Thymus (tissue), 11 donors: ENCODE measurements around the gene CITED4. TPM values are rescaled to one million over a fixed set of nuclear protein-coding genes. Genes with fewer than 3 reads are reported as not detected.

Source experiments
- DNase-seq, 9 donors: peaks; one replicate each; pipeline ENCODE4 v3.0.0-alpha.2; 2013; ENCODE audit warnings: low spot score in 9 of 9, low read depth in 6 of 9, missing footprints in 1 of 9
- H3K27ac ChIP-seq, 2 donors: one replicate each; pipeline ENCODE4 v1.5.1; 2013; ENCODE audit warnings: control low read depth in 1 of 2, low read depth in 1 of 2, low read length in 1 of 2, mild to moderate bottlenecking in 1 of 2, moderate library complexity in 1 of 2
- H3K27me3 ChIP-seq, 2 donors: one replicate each; pipeline ENCODE4 v1.5.1; 2013; ENCODE audit warnings: low read length in 1 of 2; ENCODE audit not compliant: control insufficient read depth in 2 of 2, insufficient read depth in 1 of 2
- H3K36me3 ChIP-seq, 2 donors: one replicate each; pipeline ENCODE4 v1.5.1; 2013; ENCODE audit warnings: low read length in 1 of 2, mild to moderate bottlenecking in 1 of 2, moderate library complexity in 1 of 2; ENCODE audit not compliant: control insufficient read depth in 2 of 2, insufficient read depth in 2 of 2
- H3K4me1 ChIP-seq, 2 donors: one replicate each; pipeline ENCODE4 v1.5.1; 2013; ENCODE audit warnings: low read length in 2 of 2; ENCODE audit not compliant: control insufficient read depth in 2 of 2, insufficient read depth in 2 of 2
- H3K4me3 ChIP-seq, 2 donors: one replicate each; pipeline ENCODE4 v1.5.1; 2013; ENCODE audit warnings: low read length in 2 of 2, control low read depth in 1 of 2, mild to moderate bottlenecking in 1 of 2
- H3K9me3 ChIP-seq, 2 donors: one replicate each; pipeline ENCODE4 v1.5.1; 2013; ENCODE audit warnings: low read length in 1 of 2, mild to moderate bottlenecking in 1 of 2; ENCODE audit not compliant: control insufficient read depth in 2 of 2, insufficient read depth in 1 of 2
- WGBS: extraction: QIAGEN DNeasy Blood & Tissue Kit; methylation state at CpG from one replicate; pipeline ENCODE4 v1.1.7; 2013; 5-methylcytosine and 5-hydroxymethylcytosine counted together
- polyA plus RNA-seq: library from polyadenylated mRNA; stranded (reverse); fragments of 200-250 nt; gene quantifications from one replicate; pipeline ENCODE4 v1.2.3, GENCODE V29; 2013
- total RNA-seq: library from RNA; stranded (reverse); fragments of 120-200 nt; gene quantifications from one replicate; pipeline ENCODE4 v1.2.4, GENCODE V29; 2013
- donor health status: healthy.

The CITED4 gene
- total and polyA plus RNA-seq, 2 donors = 1.3 to 6.8 TPM

- DNase-seq = no peak
- H3K4me3 ChIP-seq = no peak overlapping the region
These were observed 28.2 kb downstream of the CITED4 start for GRCh38 chr1:40833979-40834378.

GRCh38 chr1:40831001-40831732 lies 31.0 kb downstream of the CITED4 start:
- 97% methylated on average over 22 of the region's 22 CpGs for WGBS
- no peaks in the 10 kb centered on the region for H3K27me3 ChIP-seq
- H3K27ac ChIP-seq = no peak overlapping the region
- no peak for DNase-seq
- no peaks in the 10 kb centered on the region for H3K9me3 ChIP-seq
- H3K36me3 ChIP-seq = no peaks in the 10 kb centered on the region
- no peaks in the 10 kb centered on the region for H3K4me1 ChIP-seq
- no peak overlapping the region for H3K4me3 ChIP-seq

More at GRCh38 chr1:40833979-40834378, 28.2 kb downstream of the CITED4 start:
- H3K27me3 ChIP-seq = peaks cover 0 to 8% of the 10 kb centered on the region in 2 donors
- no peaks in the 10 kb centered on the region for H3K36me3 ChIP-seq
- H3K9me3 ChIP-seq = no peaks in the 10 kb centered on the region
- 93% methylated on average over 1 of the region's 1 CpG for WGBS
- H3K27ac ChIP-seq = no peak overlapping the region
- H3K4me1 ChIP-seq = peaks cover 0 to under 1% of the 10 kb centered on the region in 2 donors

- Histone ChIP-seq H3K27ac (no peak overlapping the region), H3K4me1 (no peaks in the 10 kb centered on the region), H3K9me3 (no peaks in the 10 kb centered on the region), H3K36me3 (no peaks in the 10 kb centered on the region), H3K27me3 (no peaks in the 10 kb centered on the region), H3K4me3 (no peak overlapping the region)
- DNase-seq = no peak
- 98% methylated on average over 13 of the region's 13 CpGs for WGBS
These were observed 31.7 kb downstream of the CITED4 start for GRCh38 chr1:40830419-40830943.

GRCh38 chr1:40829631-40830245 lies 32.4 kb downstream of the CITED4 start:
- no peaks in the 10 kb centered on the region for H3K4me1 ChIP-seq
- DNase-seq = no peak
- no peak overlapping the region for H3K27ac ChIP-seq
- no peaks in the 10 kb centered on the region for H3K9me3 ChIP-seq
- H3K27me3 ChIP-seq = no peaks in the 10 kb centered on the region
- 84% methylated on average over 14 of the region's 14 CpGs for WGBS
- no peak overlapping the region for H3K4me3 ChIP-seq
- H3K36me3 ChIP-seq = no peaks in the 10 kb centered on the region

GRCh38 chr1:40825996-40826395 lies 36.2 kb downstream of the CITED4 start:
- no peak overlapping the region for H3K4me3 ChIP-seq
- no peaks in the 10 kb centered on the region for H3K27me3 ChIP-seq
- no peak overlapping the region for H3K27ac ChIP-seq
- no peaks in the 10 kb centered on the region for H3K9me3 ChIP-seq
- no peaks in the 10 kb centered on the region for H3K4me1 ChIP-seq
- no peak for DNase-seq
- 31% methylated on average over 5 of the region's 5 CpGs for WGBS
- H3K36me3 ChIP-seq = no peaks in the 10 kb centered on the region

- Histone ChIP-seq H3K4me3 (no peak overlapping the region), H3K4me1 (no peaks in the 10 kb centered on the region), H3K27me3 (peaks cover 0 to under 1% of the 10 kb centered on the region in 2 donors), H3K9me3 (no peaks in the 10 kb centered on the region), H3K36me3 (no peaks in the 10 kb centered on the region), H3K27ac (no peak overlapping the region)
- WGBS = 78% methylated on average over 3 of the region's 3 CpGs
- DNase-seq = no peak
These were observed 36.8 kb downstream of the CITED4 start for GRCh38 chr1:40825435-40825788.

GRCh38 chr1:40824591-40825434 lies 37.4 kb downstream of the CITED4 start:
- no peaks in the 10 kb centered on the region for H3K9me3 ChIP-seq
- H3K4me1 ChIP-seq = no peaks in the 10 kb centered on the region
- H3K4me3 ChIP-seq = no peak overlapping the region
- WGBS = 87% methylated on average over 18 of the region's 18 CpGs
- no peak overlapping the region for H3K27ac ChIP-seq
- DNase-seq = no peak
- peaks cover 0 to 4% of the 10 kb centered on the region in 2 donors for H3K27me3 ChIP-seq
- H3K36me3 ChIP-seq = no peaks in the 10 kb centered on the region

GRCh38 chr1:40823983-40824382 lies 38.2 kb downstream of the CITED4 start:
- DNase-seq = no peak
- no peak overlapping the region for H3K27ac ChIP-seq
- H3K27me3 ChIP-seq = peaks cover 0 to 13% of the 10 kb centered on the region in 2 donors
- no peaks in the 10 kb centered on the region for H3K9me3 ChIP-seq
- H3K36me3 ChIP-seq = no peaks in the 10 kb centered on the region
- no peak overlapping the region for H3K4me3 ChIP-seq
- H3K4me1 ChIP-seq = no peaks in the 10 kb centered on the region
- 98% methylated on average over 17 of the region's 17 CpGs for whole genome bisulfite sequencing

- Histone ChIP-seq H3K9me3 (no peaks in the 10 kb centered on the region), H3K27ac (no peak overlapping the region), H3K27me3 (peaks cover 0 to 19% of the 10 kb centered on the region in 2 donors), H3K36me3 (no peaks in the 10 kb centered on the region), H3K4me1 (peaks cover 0 to 5% of the 10 kb centered on the region in 2 donors), H3K4me3 (no peak overlapping the region)
- DNase-seq = no peak
- 97% methylated on average over 4 of the region's 4 CpGs for WGBS
These were observed 38.8 kb downstream of the CITED4 start for GRCh38 chr1:40823345-40823744.
